GM10266 (cell line): Measurements from ENCODE around the gene TUBA4A.
"Not testable (repeated sequence)": the region's sequence is repeated elsewhere in the genome, so short reads cannot be mapped to it uniquely, and the experiment has no call there.

Experiments
- DNase-seq: peaks from one replicate; pipeline ENCODE4 v3.0.0; 2012; ENCODE audit errors: extremely low spot score
- CTCF ChIP-seq: IDR thresholded peaks from 2 replicates; pipeline ENCODE4 v1.5.1; 2012; ENCODE audit warnings: mild to moderate bottlenecking, low read depth; ENCODE audit not compliant: control insufficient read depth, insufficient read depth; ENCODE audit errors: missing control alignments

The TUBA4A gene

DNA sequence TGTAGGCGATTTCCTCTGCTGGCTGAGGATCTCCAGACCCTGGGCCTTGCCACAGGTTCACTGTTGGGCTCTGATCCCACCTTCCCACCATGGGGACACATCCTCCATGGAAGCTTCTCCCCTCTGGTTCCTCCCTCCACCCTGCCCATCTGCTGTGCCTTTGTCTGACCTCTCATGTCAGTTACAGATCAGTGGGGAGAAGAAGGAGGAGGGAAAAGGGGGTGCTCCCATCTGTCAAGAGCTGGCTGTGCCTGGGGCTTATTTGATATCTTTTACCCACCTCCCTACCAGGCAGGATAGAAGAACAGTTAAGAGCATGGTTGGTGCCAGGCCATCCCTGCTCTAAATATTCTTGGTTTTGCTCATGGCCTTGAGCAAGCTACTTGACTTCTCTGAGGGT, 13.2 kb upstream of the TUBA4A start:
- DNase-seq: no peak
- no peak for TF ChIP-seq CTCF

DNA sequence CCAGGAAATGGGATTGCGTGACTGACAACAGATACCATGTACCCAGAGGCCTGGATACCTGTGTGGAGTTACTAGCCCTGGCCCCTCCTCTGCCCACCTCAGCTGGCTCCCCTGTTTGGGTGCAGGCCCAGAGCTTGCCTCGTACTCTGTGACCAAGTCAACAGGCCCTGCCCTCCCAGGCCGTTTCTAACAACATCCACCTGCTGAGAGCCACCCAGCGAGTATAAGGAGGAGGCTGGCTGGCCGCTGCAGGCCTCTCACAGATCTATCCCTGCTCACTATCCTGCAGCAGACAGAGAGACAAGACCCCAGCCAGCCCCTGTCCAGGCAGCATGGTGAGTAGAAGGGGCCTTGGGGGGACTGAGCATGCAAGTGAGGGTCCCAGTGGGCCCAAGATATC, 12.5 kb upstream of the TUBA4A start:
- no peak for DNase-seq

GRCh38 chr2:219261024-219261855, 7.5 kb upstream of the TUBA4A start:
- DNase-seq: no peak
- no peak for TF ChIP-seq CTCF

More for the DNA sequence above, 12.5 kb upstream of the TUBA4A start:
- no peak for TF ChIP-seq CTCF

DNA sequence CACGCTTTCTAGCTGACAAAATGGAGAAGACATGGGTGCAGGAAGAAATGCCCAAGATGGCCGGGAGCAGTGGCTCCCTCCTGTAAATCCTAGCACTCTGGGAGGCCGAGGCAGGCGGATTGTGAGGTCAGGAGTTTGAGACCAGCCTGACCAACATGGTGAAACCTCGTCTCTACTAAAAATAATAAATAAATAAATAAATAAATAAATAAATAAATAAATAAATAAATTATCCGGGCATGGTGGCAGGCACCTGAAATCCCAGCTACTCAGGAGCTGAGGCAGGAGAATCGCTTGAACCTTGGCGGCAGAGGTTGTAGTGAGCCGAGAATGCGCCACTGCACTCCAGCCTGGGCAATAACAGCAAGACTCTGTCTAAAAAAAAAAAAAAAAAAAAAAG, 5.2 kb upstream of the TUBA4A start:
- not testable (repeated sequence) for DNase-seq

DNA sequence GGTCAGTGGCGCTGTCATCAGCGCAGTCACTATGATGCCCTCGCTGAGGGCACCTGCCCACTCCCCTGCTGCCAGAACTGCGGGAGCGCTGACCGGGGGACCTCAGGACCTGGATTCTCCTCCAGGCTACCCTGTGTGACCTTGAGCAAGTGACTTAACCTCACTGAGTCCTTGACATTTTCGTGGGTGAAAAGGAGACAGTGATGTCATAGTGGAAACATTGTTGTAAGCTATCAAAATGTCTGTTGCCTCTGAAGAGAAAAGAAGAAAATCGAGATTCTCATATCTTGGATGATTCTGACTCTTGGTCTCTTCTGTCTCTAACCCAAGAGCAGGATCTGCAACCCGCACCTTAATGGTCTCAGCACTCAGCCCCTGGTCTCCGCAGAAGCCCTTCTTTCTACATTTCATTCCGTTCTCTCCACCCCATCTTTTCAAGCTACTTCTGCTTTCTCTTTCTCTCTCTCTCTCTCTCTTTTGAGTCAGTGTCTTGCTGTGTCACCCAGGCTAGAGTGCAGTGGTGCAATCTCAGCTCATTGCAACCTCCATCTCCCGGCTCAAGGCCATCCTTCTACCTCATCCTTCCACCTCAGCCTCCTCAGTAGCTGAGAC, 978 bp upstream of the TUBA4A start:
- peak; percentile 45 for DNase-seq
- no peak for TF ChIP-seq CTCF

- TF ChIP-seq CTCF: no peak
- peak; percentile 58 for DNase-seq
These were observed 592 bp downstream of the TUBA4A start, which contains the start of gene TUBA4B for GRCh38 chr2:219252900-219253752. Gene TUBA4B, plus strand, starts transcription at chr2:219253243. Its CDS starts 165 bp downstream, at chr2:219253408.

GRCh38 chr2:219252570-219252899, 1.2 kb downstream of the TUBA4A start:
- TF ChIP-seq CTCF: no peak
- DNase-seq: no peak
